NT2/D1 (cell line): Measurements from ENCODE around the gene CHRNA9.
"Not testable (repeated sequence)": the region's sequence is repeated elsewhere in the genome, so short reads cannot be mapped to it uniquely, and the experiment has no call there.

Experiments
- DNase-seq: peaks from one replicate; pipeline ENCODE4 v3.0.0-alpha.2; 2011; ENCODE audit warnings: low read depth, low spot score
- H3K27me3 ChIP-seq: 2 replicates; pipeline ENCODE4 v1.6.0; 2011; ENCODE audit warnings: mild to moderate bottlenecking; ENCODE audit not compliant: insufficient read length, insufficient read depth
- H3K36me3 ChIP-seq: 2 replicates; pipeline ENCODE4 v1.6.1; 2011; ENCODE audit warnings: mild to moderate bottlenecking, low read length, mixed read lengths; ENCODE audit not compliant: insufficient read depth, insufficient read length
- H3K4me1 ChIP-seq: 2 replicates; pipeline ENCODE4 v1.5.1; 2011; ENCODE audit not compliant: insufficient read depth, insufficient read length
- H3K4me3 ChIP-seq: 2 replicates; pipeline ENCODE4 v1.5.1; 2011; ENCODE audit warnings: low read depth; ENCODE audit not compliant: insufficient read length
- H3K9ac ChIP-seq: 2 replicates; pipeline ENCODE4 v1.6.0; 2011; ENCODE audit warnings: low read depth; ENCODE audit not compliant: insufficient read length
- H3K9me3 ChIP-seq: 2 replicates; pipeline ENCODE4 v1.5.1; 2011; ENCODE audit warnings: mild to moderate bottlenecking, low read length; ENCODE audit not compliant: insufficient read depth
- SUZ12 ChIP-seq: IDR thresholded peaks from 2 replicates; pipeline ENCODE4 v1.6.1; 2011; ENCODE audit not compliant: insufficient read length, insufficient read depth; ENCODE audit errors: extremely low read depth
- YY1 ChIP-seq: IDR thresholded peaks from 2 replicates; pipeline ENCODE4 v1.6.1; 2011; ENCODE audit not compliant: insufficient read length, insufficient read depth
- ZNF274 ChIP-seq: IDR thresholded peaks from 2 replicates; pipeline ENCODE4 v1.6.1; 2011; ENCODE audit warnings: mild to moderate bottlenecking, low read depth, low read length

The CHRNA9 gene, protein sequence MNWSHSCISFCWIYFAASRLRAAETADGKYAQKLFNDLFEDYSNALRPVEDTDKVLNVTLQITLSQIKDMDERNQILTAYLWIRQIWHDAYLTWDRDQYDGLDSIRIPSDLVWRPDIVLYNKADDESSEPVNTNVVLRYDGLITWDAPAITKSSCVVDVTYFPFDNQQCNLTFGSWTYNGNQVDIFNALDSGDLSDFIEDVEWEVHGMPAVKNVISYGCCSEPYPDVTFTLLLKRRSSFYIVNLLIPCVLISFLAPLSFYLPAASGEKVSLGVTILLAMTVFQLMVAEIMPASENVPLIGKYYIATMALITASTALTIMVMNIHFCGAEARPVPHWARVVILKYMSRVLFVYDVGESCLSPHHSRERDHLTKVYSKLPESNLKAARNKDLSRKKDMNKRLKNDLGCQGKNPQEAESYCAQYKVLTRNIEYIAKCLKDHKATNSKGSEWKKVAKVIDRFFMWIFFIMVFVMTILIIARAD

DNA sequence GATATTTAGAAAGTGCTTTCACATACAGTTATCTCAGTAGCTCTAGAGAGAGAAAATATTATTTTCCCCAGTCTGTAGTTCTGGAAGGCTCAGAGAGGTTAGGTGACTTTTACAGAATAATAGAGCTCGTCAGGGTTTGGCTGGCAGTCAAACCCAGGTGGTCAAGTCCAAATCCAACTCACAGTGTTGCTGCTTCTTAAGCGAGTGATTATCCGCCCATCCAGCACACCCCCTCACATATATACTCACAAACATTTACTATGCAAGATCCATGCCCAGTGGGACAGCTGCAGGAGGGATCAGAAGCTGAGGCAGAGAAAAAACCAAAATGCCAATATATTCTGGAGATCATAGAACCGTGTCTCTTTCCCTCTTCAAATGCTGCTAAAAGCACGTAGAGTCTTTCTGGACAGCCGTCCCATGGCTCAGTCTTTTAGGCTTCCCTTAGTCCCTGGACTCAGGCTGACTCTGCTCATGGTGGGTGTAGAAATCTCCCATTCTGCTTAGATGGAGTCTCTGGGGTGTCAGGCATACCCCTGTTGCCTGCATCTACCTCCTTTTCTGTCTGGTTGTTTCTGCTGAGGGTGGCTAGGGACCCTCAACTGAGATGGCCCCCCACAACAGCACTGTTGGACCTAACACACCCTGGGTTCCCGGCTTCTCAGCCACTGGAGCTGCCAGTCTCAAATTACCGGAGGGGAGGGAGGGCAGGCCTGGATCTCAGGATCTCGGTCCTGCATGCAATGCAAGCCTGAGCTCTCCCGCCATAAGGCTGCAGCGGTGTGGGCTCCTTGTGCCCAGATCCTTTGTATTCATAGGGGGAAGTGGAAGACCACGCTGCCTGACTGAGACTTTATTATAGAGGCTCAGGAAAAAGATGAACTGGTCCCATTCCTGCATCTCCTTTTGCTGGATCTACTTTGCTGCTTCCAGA lies at the start of gene CHRNA9:
TSS of gene CHRNA9 (plus strand) at position 743 of the 934 bp plus-strand sequence. CDS start at position 878, 135 bp downstream.
- no peak for TF ChIP-seq SUZ12
- TF ChIP-seq ZNF274: no peak
- TF ChIP-seq YY1: no peak
- Histone ChIP-seq H3K9me3 (peaks cover 8% of the 10 kb centered on the region; the same call in 1 of the 2 replicates), H3K27me3 (no peaks in the 10 kb centered on the region), H3K9ac (no peak within 1 kb of the TSS), H3K36me3 (no peaks in the 10 kb centered on the region), H3K4me1 (peaks cover 2% of the 10 kb centered on the region), H3K4me3 (no peak within 1 kb of the TSS)
- DNase-seq: no peak

DNA sequence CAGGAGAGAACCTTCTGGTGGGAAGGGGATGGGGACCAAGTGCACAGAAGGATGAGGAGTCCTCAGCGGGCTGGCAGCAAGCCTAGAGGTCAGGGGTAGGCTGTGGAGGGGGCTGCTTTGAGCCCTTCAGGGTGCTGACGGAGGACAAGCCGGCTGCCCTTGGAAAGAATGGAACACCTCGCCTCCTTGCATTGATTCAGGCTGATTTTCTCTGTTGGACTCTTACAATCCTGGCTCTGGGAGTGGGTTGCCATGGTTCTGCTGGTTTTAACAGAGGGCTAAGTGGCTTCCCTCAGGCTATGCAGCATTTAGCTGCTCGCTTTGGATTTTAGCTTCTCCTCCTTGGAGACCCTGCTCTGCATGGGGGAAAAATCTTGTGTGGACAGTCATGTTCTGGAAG lies 49.4 kb upstream of the CHRNA9 start:
- Histone ChIP-seq H3K9ac (no peak overlapping the region), H3K4me3 (no peak overlapping the region), H3K27me3 (no peaks in the 10 kb centered on the region), H3K36me3 (no peaks in the 10 kb centered on the region), H3K9me3 (no peaks in the 10 kb centered on the region), H3K4me1 (peaks cover 3% of the 10 kb centered on the region)
- DNase-seq: no peak
- no peak for TF ChIP-seq SUZ12
- TF ChIP-seq YY1: no peak
- no peak for TF ChIP-seq ZNF274

DNA sequence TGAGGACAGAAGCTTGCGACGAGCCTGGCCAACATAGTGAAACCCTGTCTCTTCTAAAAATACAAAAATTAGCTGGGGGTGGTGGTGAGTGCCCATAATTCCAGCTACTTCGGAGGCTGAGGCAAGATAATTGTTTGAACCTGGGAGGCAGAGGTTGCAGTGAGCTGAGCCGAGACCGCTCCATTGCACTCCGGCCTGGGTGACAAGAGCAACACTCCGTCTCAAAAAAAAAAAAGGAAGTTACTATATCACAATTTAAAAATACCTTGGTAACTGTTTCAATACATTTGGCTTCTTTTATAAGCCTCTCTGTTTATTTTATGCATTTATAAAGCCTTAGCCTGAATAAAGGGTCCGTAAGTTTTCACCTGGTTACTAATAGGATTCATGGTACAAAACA lies 46.6 kb upstream of the CHRNA9 start:
- Histone ChIP-seq H3K27me3 (no peaks in the 10 kb centered on the region), H3K4me1 (no peaks in the 10 kb centered on the region), H3K9me3 (no peaks in the 10 kb centered on the region), H3K9ac (no peak overlapping the region), H3K4me3 (no peak overlapping the region), H3K36me3 (no peaks in the 10 kb centered on the region)
- TF ChIP-seq ZNF274 (no peak), SUZ12 (no peak), YY1 (no peak)
- no peak for DNase-seq

DNA sequence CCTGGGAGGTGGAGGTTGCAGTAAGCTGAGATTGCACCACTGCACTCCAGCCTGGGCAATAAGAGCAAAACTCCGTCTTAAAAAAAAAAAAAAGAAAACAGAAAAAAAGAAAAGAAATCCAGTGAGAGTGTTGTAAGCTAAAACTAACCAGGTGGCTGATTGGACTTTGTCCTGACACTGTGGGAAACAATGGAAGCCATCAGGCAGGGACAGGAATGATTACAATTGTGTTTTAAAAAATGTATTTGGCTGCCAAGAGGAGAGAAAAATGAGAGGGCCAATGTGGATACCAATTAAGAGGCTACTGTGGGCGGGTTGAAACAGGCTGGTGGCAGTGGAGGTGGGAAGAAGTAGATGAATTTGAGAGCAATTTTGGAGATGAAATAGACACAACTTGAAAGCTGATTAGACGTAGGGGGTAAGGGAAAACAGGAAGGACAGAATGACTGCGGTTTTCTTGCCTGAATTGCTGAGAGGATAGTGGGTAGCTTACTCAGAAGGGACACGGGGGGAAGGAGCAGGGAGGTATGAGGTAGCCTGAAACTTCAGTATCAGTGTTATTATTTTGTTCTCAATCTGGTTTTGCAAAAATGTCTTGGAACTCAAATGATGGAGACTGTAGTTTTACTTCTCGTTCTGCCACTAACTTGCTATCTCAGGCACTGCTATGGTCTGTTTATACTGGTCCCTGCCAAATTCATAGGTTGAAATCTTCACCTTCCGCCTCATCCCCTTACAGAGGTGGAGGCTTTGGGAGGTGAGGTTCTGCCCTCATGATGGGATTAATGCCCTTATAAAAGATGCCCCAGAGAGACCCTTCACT lies 45.6 kb upstream of the CHRNA9 start:
- TF ChIP-seq YY1: no peak
- TF ChIP-seq SUZ12: no peak
- no peak for TF ChIP-seq ZNF274
- peaks cover under 1% of the 10 kb centered on the region for H3K27me3 ChIP-seq
- no peaks in the 10 kb centered on the region for H3K9me3 ChIP-seq
- H3K36me3 ChIP-seq: no peaks in the 10 kb centered on the region
- H3K9ac ChIP-seq: no peak overlapping the region
- H3K4me1 ChIP-seq: no peaks in the 10 kb centered on the region
- DNase-seq: no peak
- H3K4me3 ChIP-seq: no peak overlapping the region

DNA sequence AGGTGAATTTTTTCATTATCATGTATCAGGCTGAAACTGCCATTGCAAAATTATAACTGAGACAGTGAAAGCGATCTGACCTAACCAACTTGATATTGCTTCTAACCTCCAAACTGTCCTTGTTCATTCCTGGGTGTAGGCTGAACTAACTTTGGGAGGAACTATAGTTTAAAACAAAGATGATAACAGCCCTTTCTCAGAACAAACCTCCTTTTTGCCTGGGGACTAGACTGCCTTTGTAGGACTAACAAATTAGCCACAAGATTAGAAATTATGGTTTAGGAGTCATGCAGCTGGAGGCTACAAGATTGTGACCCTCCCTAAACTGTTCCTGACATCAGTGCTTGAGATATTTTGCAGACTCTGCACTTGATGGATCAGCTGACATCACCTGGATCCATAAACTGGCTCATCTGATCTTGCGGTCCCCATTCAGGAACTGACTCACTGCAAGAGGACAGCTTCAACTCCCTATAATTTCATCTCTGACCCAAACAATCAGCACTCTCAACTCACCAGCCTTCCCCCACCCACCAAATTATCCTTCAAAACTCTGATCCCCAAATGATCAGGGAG lies 44.4 kb upstream of the CHRNA9 start:
- not testable (repeated sequence) for H3K4me1 ChIP-seq, H3K9ac ChIP-seq, H3K9me3 ChIP-seq, H3K4me3 ChIP-seq, DNase-seq, H3K36me3 ChIP-seq
- H3K27me3 ChIP-seq: peaks cover 12% of the 10 kb centered on the region

DNA sequence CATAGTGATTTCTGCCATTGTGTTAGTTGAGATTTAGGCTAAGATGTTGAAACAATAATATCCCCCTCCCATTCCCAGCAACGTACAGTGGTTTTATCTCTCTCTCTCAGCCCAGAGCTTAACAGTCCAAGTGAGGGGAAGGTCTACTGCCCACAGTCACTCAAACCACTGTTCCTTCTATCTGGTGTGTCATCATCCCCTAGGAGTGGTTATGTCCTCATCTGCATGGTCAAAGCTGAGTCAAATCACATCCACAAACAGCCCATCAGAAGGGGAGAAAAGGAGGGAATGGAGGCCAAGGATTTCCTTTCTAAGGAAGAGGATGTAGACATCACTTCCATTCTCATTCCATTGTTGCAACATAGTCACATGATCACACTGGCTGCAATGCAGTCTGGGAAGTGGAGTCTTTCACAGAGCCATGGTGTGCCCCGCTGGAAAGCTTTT lies 42.8 kb upstream of the CHRNA9 start:
- DNase-seq: no peak
- Histone ChIP-seq H3K9me3 (0 out of 2 replicates have a peak, but pooled peaks cover 6% of the 10 kb centered on the region), H3K4me3 (no peak overlapping the region), H3K36me3 (no peaks in the 10 kb centered on the region), H3K9ac (no peak overlapping the region), H3K4me1 (no peaks in the 10 kb centered on the region), H3K27me3 (peaks cover 12% of the 10 kb centered on the region)
- no peak for TF ChIP-seq SUZ12

DNA sequence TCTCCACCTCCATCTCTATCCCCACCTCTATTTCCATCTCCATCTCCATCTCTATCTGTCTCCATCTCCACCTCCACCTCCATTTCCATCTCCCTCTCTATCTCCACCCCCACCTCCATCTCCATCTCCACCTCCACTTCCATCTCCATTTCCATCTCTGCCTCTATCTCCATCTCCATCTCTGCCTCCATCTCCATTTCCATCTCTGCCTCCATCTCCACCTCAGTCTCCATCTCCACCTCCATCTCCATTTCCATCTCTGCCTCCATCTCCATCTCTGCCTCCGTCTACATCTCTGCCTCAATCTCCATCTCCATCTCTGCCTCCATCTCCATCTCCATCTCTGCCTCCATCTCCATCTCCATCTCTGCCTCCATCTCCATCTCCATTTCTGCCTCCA lies 40.8 kb upstream of the CHRNA9 start:
- H3K9me3 ChIP-seq: 0 out of 2 replicates have a peak, but pooled peaks cover 6% of the 10 kb centered on the region
- no peak for TF ChIP-seq YY1
- no peak for TF ChIP-seq ZNF274
- no peak for TF ChIP-seq SUZ12
- H3K4me3 ChIP-seq: no peak overlapping the region
- peaks cover 12% of the 10 kb centered on the region for H3K27me3 ChIP-seq
- H3K9ac ChIP-seq: no peak overlapping the region
- H3K36me3 ChIP-seq: no peaks in the 10 kb centered on the region
- DNase-seq: no peak
- H3K4me1 ChIP-seq: no peaks in the 10 kb centered on the region

DNA sequence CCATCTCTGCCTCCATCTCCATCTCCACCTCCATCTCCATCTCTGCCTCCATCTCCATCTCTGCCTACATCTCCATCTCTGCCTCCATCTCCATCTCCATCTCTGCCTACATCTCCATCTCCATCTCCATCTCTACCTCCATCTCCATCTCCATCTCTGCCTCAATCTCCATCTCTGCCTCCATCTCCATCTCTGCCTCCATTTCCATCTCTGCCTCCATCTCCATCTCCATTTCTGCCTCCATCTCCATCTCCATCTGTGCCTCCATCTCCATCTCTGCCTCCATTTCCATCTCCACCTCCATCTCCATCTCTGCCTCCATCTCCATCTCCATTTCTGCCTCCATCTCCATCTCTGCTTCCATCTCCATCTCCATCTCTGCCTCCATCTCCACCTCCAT lies 40.1 kb upstream of the CHRNA9 start:
- DNase-seq, H3K4me1 ChIP-seq, H3K36me3 ChIP-seq, H3K9me3 ChIP-seq, H3K4me3 ChIP-seq, H3K9ac ChIP-seq: not testable (repeated sequence)
- H3K27me3 ChIP-seq: peaks cover 12% of the 10 kb centered on the region
